HepG2 (cell line): ENCODE measurements around the gene CISD1. TPM values are rescaled to one million over a fixed set of nuclear protein-coding genes. Genes with fewer than 3 reads are reported as not detected.

Experiments used
- ATF2 ChIP-seq: sonication (generic); formaldehyde crosslinking; IDR thresholded peaks from 2 replicates; pipeline ENCODE4 v1.4.0; 2020; ENCODE audit warnings: missing genetic modification reagents
- CAMTA2 ChIP-seq: sonication (generic); formaldehyde crosslinking; IDR thresholded peaks from 2 replicates; pipeline ENCODE4 v1.4.0; 2020; ENCODE audit warnings: mild to moderate bottlenecking, missing genetic modification reagents, borderline replicate concordance
- CREM ChIP-seq, 2 experiments: sonication (generic) in 1 of 2; formaldehyde crosslinking in 1 of 2; IDR thresholded peaks; 2 replicates each; pipeline versions ENCODE4 v1.4.0 to v1.6.1; 2016 to 2020; ENCODE audit warnings: antibody characterized with exemption in 1 of 2, mild to moderate bottlenecking in 1 of 2, missing genetic modification reagents in 1 of 2
- FOXK1 ChIP-seq: sonication (generic); formaldehyde crosslinking; IDR thresholded peaks from 2 replicates; pipeline ENCODE4 v1.4.0; 2020; ENCODE audit warnings: low read depth, missing genetic modification reagents, borderline replicate concordance
- HMG20A ChIP-seq: IDR thresholded peaks from 2 replicates; pipeline ENCODE4 v1.6.1; 2016; ENCODE audit warnings: borderline replicate concordance
- KLF16 ChIP-seq, 2 experiments: sonication (generic) in 1 of 2; formaldehyde crosslinking in 1 of 2; IDR thresholded peaks; 2 replicates each; pipeline versions ENCODE4 v1.6.1 to v1.8.0; 2016 to 2023; ENCODE audit warnings: missing genetic modification reagents in 2 of 2, missing compliant biosample characterization in 1 of 2
- PRDM15 ChIP-seq: sonication (generic); formaldehyde crosslinking; IDR thresholded peaks from 2 replicates; pipeline ENCODE4 v1.4.0; 2020; ENCODE audit warnings: missing genetic modification reagents
- SP1 ChIP-seq, 2 experiments: fragments of 450-650 bp in 1 of 2; sonication (generic) in 1 of 2; formaldehyde crosslinking in 1 of 2; IDR thresholded peaks; 2 replicates each; pipeline versions ENCODE4 v1.4.0 to v1.6.1; 2016 to 2020; ENCODE audit warnings: missing genetic modification reagents in 1 of 2
- ZNF775 ChIP-seq: sonication (generic); formaldehyde crosslinking; IDR thresholded peaks from 2 replicates; pipeline ENCODE4 v1.4.0; 2020; ENCODE audit warnings: missing genetic modification reagents, mild to moderate bottlenecking, moderate library complexity, borderline replicate concordance
- polyA plus RNA-seq, 8 experiments: library from polyadenylated mRNA; depleted of rRNA in 3 of 8; stranded (reverse) in 7 of 8; unstranded in 1 of 8; fragments of >200 nt; fragmentation: Illumina TruSeq in 4 of 8; extraction: Trizol in 4 of 8; gene quantifications; 2 replicates each; pipeline versions ENCODE4 v1.2.1 to v1.2.3, GENCODE V29; 2011 to 2016; ENCODE audit warnings: low read depth in 4 of 8, missing spikeins in 1 of 8, mixed read lengths in 1 of 8; ENCODE audit not compliant: insufficient read depth in 1 of 8
- total RNA-seq, 5 experiments: library from RNA; depleted of rRNA; stranded (reverse); fragments of >200 nt; fragmentation: Illumina TruSeq; extraction: Trizol; gene quantifications; 2 replicates each; pipeline ENCODE4 v1.2.3, GENCODE V29; 2016; ENCODE audit warnings: low read depth in 1 of 5
- TF ChIP-seq, protein P1 (sequence below): sonication (generic); formaldehyde crosslinking; IDR thresholded peaks from 2 replicates; pipeline ENCODE4 v1.4.0; 2020; ENCODE audit warnings: missing genetic modification reagents
- TF ChIP-seq, protein P2 (sequence below): sonication (generic); formaldehyde crosslinking; IDR thresholded peaks from 2 replicates; pipeline ENCODE4 v1.5.1; 2020; ENCODE audit warnings: missing genetic modification reagents, mild to moderate bottlenecking, borderline replicate concordance
- TF ChIP-seq, protein P3 (sequence below): sonication (generic); formaldehyde crosslinking; IDR thresholded peaks from 2 replicates; pipeline ENCODE4 v1.5.0; 2020; ENCODE audit warnings: mild to moderate bottlenecking, missing genetic modification reagents, moderate library complexity
- TF ChIP-seq, protein P4 (sequence below): sonication (generic); formaldehyde crosslinking; IDR thresholded peaks from 2 replicates; pipeline ENCODE4 v1.5.1; 2020; ENCODE audit warnings: missing genetic modification reagents, mild to moderate bottlenecking, borderline replicate concordance

CISD1 gene
- total and polyA plus RNA-seq, 2 of the 13 experiments (the other 11 are each of a cell fraction or from before 2014, with no cell fraction given) = 63.4 to 78.9 TPM

- TF ChIP-seq PRDM15 (CRISPR knock-in tag) = peak; percentile 30; the same call in 1 of the 2 replicates
- TF ChIP-seq, protein P1, sequence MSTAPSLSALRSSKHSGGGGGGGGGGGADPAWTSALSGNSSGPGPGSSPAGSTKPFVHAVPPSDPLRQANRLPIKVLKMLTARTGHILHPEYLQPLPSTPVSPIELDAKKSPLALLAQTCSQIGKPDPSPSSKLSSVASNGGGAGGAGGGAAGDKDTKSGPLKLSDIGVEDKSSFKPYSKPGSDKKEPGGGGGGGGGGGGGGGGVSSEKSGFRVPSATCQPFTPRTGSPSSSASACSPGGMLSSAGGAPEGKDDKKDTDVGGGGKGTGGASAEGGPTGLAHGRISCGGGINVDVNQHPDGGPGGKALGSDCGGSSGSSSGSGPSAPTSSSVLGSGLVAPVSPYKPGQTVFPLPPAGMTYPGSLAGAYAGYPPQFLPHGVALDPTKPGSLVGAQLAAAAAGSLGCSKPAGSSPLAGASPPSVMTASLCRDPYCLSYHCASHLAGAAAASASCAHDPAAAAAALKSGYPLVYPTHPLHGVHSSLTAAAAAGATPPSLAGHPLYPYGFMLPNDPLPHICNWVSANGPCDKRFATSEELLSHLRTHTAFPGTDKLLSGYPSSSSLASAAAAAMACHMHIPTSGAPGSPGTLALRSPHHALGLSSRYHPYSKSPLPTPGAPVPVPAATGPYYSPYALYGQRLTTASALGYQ (CRISPR knock-in tag) = 0 out of 2 replicates have a peak, but pooled peaks have one; percentile 44
- TF ChIP-seq KLF16 (CRISPR knock-in tag; IDR thresholded peaks at IDR 0.05) = peak in 1 of 2 experiments; percentile 76; a peak in 2 of 4 replicates
- no peak for TF ChIP-seq ZNF775
- TF ChIP-seq, protein P2, sequence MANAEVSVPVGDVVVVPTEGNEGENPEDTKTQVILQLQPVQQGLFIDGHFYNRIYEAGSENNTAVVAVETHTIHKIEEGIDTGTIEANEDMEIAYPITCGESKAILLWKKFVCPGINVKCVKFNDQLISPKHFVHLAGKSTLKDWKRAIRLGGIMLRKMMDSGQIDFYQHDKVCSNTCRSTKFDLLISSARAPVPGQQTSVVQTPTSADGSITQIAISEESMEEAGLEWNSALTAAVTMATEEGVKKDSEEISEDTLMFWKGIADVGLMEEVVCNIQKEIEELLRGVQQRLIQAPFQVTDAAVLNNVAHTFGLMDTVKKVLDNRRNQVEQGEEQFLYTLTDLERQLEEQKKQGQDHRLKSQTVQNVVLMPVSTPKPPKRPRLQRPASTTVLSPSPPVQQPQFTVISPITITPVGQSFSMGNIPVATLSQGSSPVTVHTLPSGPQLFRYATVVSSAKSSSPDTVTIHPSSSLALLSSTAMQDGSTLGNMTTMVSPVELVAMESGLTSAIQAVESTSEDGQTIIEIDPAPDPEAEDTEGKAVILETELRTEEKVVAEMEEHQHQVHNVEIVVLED (CRISPR knock-in tag) = peak; percentile 81; the same call in 1 of the 2 replicates
- TF ChIP-seq, protein P3, sequence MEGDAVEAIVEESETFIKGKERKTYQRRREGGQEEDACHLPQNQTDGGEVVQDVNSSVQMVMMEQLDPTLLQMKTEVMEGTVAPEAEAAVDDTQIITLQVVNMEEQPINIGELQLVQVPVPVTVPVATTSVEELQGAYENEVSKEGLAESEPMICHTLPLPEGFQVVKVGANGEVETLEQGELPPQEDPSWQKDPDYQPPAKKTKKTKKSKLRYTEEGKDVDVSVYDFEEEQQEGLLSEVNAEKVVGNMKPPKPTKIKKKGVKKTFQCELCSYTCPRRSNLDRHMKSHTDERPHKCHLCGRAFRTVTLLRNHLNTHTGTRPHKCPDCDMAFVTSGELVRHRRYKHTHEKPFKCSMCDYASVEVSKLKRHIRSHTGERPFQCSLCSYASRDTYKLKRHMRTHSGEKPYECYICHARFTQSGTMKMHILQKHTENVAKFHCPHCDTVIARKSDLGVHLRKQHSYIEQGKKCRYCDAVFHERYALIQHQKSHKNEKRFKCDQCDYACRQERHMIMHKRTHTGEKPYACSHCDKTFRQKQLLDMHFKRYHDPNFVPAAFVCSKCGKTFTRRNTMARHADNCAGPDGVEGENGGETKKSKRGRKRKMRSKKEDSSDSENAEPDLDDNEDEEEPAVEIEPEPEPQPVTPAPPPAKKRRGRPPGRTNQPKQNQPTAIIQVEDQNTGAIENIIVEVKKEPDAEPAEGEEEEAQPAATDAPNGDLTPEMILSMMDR (CRISPR knock-in tag) = peak; percentile 42; the same call in 1 of the 2 replicates
- TF ChIP-seq CAMTA2 = peak; percentile 59; the same call in 1 of the 2 replicates
- TF ChIP-seq CREM (IDR thresholded peaks at IDR 0.05) = peak; percentile 73; the same call in 1 of the 2 replicates
- TF ChIP-seq CREM (CRISPR knock-in tag; IDR thresholded peaks at IDR 0.05) = no peak
- TF ChIP-seq, protein P4, sequence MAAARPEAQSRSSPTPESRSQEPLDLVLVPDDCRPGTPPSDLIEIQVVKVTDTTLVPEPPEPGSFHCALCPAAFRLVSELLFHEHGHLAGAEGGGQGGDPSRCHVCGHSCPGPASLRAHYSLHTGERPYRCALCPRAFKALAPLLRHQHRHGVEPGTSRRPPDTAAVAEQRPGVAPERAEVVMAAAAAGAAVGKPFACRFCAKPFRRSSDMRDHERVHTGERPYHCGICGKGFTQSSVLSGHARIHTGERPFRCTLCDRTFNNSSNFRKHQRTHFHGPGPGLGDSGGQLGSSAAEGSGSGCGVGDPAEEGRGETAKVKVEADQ (CRISPR knock-in tag) = no peak; the same call in 1 of the 2 replicates
- peak; percentile 50; the same call in 1 of the 2 replicates for TF ChIP-seq FOXK1 (CRISPR knock-in tag)
- TF ChIP-seq ATF2 (CRISPR knock-in tag) = peak; percentile 10; the same call in 1 of the 2 replicates
- no peak for TF ChIP-seq HMG20A (CRISPR knock-in tag)
- no peak for TF ChIP-seq SP1 (IDR thresholded peaks at IDR 0.05)
- TF ChIP-seq SP1 (CRISPR knock-in tag; IDR thresholded peaks at IDR 0.05) = peak; percentile 80
Observed at GRCh38 chr10:58334817-58335305, 65.9 kb downstream of the CISD1 start, which contains the start of gene UBE2D1 (continued).
